Panc1 (cell line): ENCODE measurements around the gene ADCY3.

Source experiments
- POLR2AphosphoS5 ChIP-seq: IDR thresholded peaks from 2 replicates; pipeline ENCODE4 v1.6.1; 2012; ENCODE audit warnings: mild to moderate bottlenecking, low read depth, low read length, moderate library complexity
- TF ChIP-seq, protein P1 (sequence below): fragments of 450-650 bp; IDR thresholded peaks from 2 replicates; pipeline ENCODE4 v1.5.1; 2017; ENCODE audit warnings: mild to moderate bottlenecking

DNA sequence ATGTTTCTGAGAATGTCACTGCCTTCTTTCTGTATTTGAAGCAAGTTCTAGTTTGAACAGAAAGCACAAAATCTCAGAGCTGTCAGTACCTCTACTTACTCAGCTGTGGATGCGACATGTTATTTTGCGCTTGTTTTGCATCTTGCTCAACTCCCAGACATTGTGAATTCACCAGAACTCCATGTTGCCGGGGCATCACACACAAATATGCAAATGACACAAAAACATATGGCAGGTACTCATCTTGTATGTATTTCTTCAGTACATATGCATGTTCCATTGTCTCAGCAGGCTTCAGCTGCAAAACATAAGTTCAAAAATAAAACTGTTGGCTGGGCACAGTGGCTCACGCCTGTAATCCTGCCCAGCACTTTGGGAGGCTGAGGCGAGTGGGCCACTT is 30.8 kb downstream of the ADCY3 start:
- TF ChIP-seq, protein P1, sequence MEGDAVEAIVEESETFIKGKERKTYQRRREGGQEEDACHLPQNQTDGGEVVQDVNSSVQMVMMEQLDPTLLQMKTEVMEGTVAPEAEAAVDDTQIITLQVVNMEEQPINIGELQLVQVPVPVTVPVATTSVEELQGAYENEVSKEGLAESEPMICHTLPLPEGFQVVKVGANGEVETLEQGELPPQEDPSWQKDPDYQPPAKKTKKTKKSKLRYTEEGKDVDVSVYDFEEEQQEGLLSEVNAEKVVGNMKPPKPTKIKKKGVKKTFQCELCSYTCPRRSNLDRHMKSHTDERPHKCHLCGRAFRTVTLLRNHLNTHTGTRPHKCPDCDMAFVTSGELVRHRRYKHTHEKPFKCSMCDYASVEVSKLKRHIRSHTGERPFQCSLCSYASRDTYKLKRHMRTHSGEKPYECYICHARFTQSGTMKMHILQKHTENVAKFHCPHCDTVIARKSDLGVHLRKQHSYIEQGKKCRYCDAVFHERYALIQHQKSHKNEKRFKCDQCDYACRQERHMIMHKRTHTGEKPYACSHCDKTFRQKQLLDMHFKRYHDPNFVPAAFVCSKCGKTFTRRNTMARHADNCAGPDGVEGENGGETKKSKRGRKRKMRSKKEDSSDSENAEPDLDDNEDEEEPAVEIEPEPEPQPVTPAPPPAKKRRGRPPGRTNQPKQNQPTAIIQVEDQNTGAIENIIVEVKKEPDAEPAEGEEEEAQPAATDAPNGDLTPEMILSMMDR, result no peak
- no peak for TF ChIP-seq POLR2AphosphoS5
